Chondrocyte (in vitro differentiated cells): Measurements from ENCODE around the gene PPP6R3. TPM values are rescaled to one million over a fixed set of nuclear protein-coding genes. Genes with fewer than 3 reads are reported as not detected.

Experiments used
- DNase-seq: peaks from one replicate; pipeline ENCODE4 v3.0.0; 2021; ENCODE audit warnings: mixed read lengths, low spot score
- H3K27ac Mint-ChIP-seq: one replicate; pipeline ENCODE4 v1.8.0; 2021; ENCODE audit warnings: mild to moderate bottlenecking, moderate library complexity, mixed read lengths; ENCODE audit not compliant: unreplicated experiment
- H3K27me3 Mint-ChIP-seq: 2 replicates; pipeline ENCODE4 v1.8.0; 2021; ENCODE audit warnings: low read depth, mixed read lengths
- H3K36me3 Mint-ChIP-seq: 2 replicates; pipeline ENCODE4 v1.8.0; 2021; ENCODE audit warnings: low read depth, mixed read lengths
- H3K4me1 Mint-ChIP-seq: 2 replicates; pipeline ENCODE4 v1.8.0; 2021; ENCODE audit warnings: low read depth, mild to moderate bottlenecking, mixed read lengths
- H3K4me3 Mint-ChIP-seq: one replicate; pipeline ENCODE4 v1.8.0; 2021; ENCODE audit warnings: mild to moderate bottlenecking, moderate library complexity, mixed read lengths; ENCODE audit not compliant: unreplicated experiment
- H3K9me3 Mint-ChIP-seq: 2 replicates; pipeline ENCODE4 v1.8.0; 2021; ENCODE audit warnings: low read depth, mixed read lengths
- total RNA-seq: library from RNA; stranded (reverse); gene quantifications from 3 replicates; pipeline ENCODE4 v1.2.1, GENCODE V29; 2021
- TF ChIP-seq, protein P1 (sequence below): fragments of 200-600 bp; sonication (generic); IDR thresholded peaks from 2 replicates; pipeline ENCODE4 v1.5.0; 2021; ENCODE audit warnings: antibody characterized with exemption, mild to moderate bottlenecking, moderate library complexity

PPP6R3 gene
- total RNA-seq, 1 donor from 2014 or later: 73.4 TPM

- Mint-ChIP-seq H3K9me3 (no peaks in the 10 kb centered on the region), H3K27ac (peak overlapping the region; percentile 0), H3K4me3 (no peak overlapping the region), H3K36me3 (peaks cover 58% of the 10 kb centered on the region), H3K27me3 (no peaks in the 10 kb centered on the region), H3K4me1 (peaks cover 12% of the 10 kb centered on the region)
- no peak for DNase-seq
- TF ChIP-seq, protein P1, sequence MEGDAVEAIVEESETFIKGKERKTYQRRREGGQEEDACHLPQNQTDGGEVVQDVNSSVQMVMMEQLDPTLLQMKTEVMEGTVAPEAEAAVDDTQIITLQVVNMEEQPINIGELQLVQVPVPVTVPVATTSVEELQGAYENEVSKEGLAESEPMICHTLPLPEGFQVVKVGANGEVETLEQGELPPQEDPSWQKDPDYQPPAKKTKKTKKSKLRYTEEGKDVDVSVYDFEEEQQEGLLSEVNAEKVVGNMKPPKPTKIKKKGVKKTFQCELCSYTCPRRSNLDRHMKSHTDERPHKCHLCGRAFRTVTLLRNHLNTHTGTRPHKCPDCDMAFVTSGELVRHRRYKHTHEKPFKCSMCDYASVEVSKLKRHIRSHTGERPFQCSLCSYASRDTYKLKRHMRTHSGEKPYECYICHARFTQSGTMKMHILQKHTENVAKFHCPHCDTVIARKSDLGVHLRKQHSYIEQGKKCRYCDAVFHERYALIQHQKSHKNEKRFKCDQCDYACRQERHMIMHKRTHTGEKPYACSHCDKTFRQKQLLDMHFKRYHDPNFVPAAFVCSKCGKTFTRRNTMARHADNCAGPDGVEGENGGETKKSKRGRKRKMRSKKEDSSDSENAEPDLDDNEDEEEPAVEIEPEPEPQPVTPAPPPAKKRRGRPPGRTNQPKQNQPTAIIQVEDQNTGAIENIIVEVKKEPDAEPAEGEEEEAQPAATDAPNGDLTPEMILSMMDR: no peak
These were observed 138.5 kb downstream of the PPP6R3 start for GRCh38 chr11:68598816-68599653.

DNA sequence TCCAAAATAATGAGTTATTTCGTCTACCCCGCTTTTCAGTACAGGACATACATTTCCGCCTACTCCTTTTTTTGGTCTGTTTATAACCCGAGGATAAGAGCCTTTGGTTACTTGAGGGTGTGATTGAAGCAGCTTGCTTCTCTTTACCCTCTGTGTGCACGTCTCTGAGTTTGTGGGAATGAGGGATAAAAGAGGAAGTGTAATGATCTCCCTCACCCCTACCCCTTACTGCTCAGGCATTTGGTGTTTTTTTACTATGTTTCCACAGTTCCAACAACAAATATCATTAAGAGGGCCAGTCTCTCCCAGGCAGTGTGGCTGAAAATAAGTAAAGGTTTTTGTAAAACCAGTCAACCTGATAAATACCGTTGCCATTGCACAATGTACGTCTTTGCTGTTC lies 140.6 kb downstream of the PPP6R3 start:
- H3K9me3 Mint-ChIP-seq: peaks cover 2% of the 10 kb centered on the region
- TF ChIP-seq, protein P1: no peak
- H3K27ac Mint-ChIP-seq: no peak overlapping the region
- peaks cover 62% of the 10 kb centered on the region for H3K36me3 Mint-ChIP-seq
- H3K27me3 Mint-ChIP-seq: no peaks in the 10 kb centered on the region
- no peak overlapping the region for H3K4me3 Mint-ChIP-seq
- H3K4me1 Mint-ChIP-seq: peaks cover 12% of the 10 kb centered on the region
- no peak for DNase-seq

- H3K27ac Mint-ChIP-seq: peak overlapping the region; percentile 17
- no peak for DNase-seq
These were observed 149.2 kb downstream of the PPP6R3 start for GRCh38 chr11:68609761-68610160.

DNA sequence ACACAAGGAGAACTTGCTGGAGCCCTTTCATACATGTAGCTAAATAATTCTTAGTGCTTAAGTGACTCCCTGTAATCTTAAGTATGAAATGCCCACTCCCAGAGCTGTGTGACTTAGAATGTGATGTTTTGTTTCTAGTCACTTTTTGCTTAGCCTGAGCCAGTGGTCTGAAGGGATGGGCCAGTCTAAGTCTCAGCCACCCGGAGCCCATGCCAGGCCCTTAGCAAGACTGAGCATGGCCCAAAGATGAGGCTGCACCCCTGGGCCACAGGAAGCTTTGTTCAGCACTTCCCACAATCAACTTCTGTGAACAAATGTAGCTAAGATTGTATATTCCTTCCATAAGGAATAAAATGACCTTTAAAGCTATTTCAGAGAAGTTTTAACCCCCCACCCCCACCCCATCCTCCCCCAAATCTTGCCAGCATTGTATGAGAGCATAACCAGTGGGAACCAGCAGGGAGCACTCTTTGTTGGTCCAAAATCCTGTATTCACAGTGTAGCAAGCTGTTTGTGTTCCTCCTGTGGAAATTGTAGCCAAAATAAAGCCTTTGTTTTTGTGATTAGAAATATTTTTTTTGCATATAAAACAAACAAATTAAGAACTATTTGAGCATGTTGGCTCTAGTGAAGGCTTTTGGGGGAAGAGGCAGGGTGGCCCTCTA lies 150.0 kb downstream of the PPP6R3 start:
- Mint-ChIP-seq H3K9me3 (peaks cover 2% of the 10 kb centered on the region), H3K36me3 (peaks cover 41% of the 10 kb centered on the region), H3K4me1 (no peaks in the 10 kb centered on the region), H3K27ac (no peak overlapping the region), H3K27me3 (no peaks in the 10 kb centered on the region), H3K4me3 (no peak overlapping the region)
- TF ChIP-seq, protein P1: peak; percentile 71
- no peak for DNase-seq

More at GRCh38 chr11:68609761-68610160, 149.2 kb downstream of the PPP6R3 start:
- TF ChIP-seq, protein P1: no peak
- Mint-ChIP-seq H3K9me3 (peaks cover 2% of the 10 kb centered on the region), H3K4me3 (no peak overlapping the region), H3K36me3 (peaks cover 41% of the 10 kb centered on the region), H3K4me1 (no peaks in the 10 kb centered on the region), H3K27me3 (no peaks in the 10 kb centered on the region)

DNA sequence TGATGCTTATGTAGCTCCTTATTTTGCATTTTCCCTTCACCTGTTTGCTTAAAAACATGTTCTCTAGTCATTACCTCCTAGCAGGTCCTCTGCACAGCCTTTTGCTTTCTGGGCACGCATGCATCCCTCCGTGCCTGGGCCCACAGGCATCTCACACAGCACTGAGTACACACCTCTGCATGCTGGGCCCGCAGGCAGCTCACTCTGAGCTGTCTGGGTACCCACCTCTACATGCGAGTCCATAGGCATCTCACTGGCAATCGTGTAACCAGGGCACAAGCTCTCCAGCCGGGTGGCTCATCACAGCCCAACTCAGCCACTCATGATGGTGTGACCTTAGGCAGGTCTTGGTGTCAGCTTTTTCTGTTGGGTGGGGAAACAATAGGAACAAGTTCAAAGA lies 155.1 kb downstream of the PPP6R3 start:
- H3K27me3 Mint-ChIP-seq: no peaks in the 10 kb centered on the region
- no peaks in the 10 kb centered on the region for H3K9me3 Mint-ChIP-seq
- no peak overlapping the region for H3K27ac Mint-ChIP-seq
- DNase-seq: no peak
- no peak overlapping the region for H3K4me3 Mint-ChIP-seq
- H3K36me3 Mint-ChIP-seq: peaks cover 39% of the 10 kb centered on the region
- TF ChIP-seq, protein P1: no peak
- no peaks in the 10 kb centered on the region for H3K4me1 Mint-ChIP-seq
